HEK293T (cell line): Measurements from ENCODE around the gene CALD1.
A peak's percentile ranks its signal among the peaks of the same experiment; 100 is the strongest.

Experiments
- CTCF ChIA-PET: fragments of 350-600 bp; formaldehyde crosslinking; extraction: SDS; loops from one replicate; lab custom pipeline; 2021; ENCODE audit warnings: antibody characterized with exemption, inconsistent platforms; lab: Yijun Ruan, JAX
- POLR2A ChIA-PET: fragments of 350-600 bp; formaldehyde crosslinking; extraction: SDS; loops from one replicate; lab custom pipeline; 2020; ENCODE audit warnings: antibody characterized with exemption, inconsistent platforms; lab: Yijun Ruan, JAX
- DNase-seq: peaks from one replicate; pipeline ENCODE4 v3.0.0; 2012; ENCODE audit warnings: mixed read lengths; ENCODE audit errors: extremely low spot score
- ARNT ChIP-seq: fragments of 450-650 bp; IDR thresholded peaks from 2 replicates; pipeline ENCODE4 v1.6.1; 2017; ENCODE audit warnings: mild to moderate bottlenecking
- BHLHE40 ChIP-seq: fragments of 450-650 bp; IDR thresholded peaks from 2 replicates; pipeline ENCODE4 v1.6.1; 2016; ENCODE audit warnings: mild to moderate bottlenecking, moderate library complexity, borderline replicate concordance
- CTBP1 ChIP-seq: fragments of 450-650 bp; IDR thresholded peaks from 2 replicates; pipeline ENCODE4 v1.6.1; 2016; ENCODE audit warnings: borderline replicate concordance
- ELF4 ChIP-seq: fragments of 450-650 bp; IDR thresholded peaks from 2 replicates; pipeline ENCODE4 v1.6.1; 2017; ENCODE audit warnings: antibody characterized with exemption
- FOXA1 ChIP-seq: fragments of 450-650 bp; IDR thresholded peaks from 2 replicates; pipeline ENCODE4 v1.6.1; 2016; ENCODE audit warnings: mild to moderate bottlenecking
- FOXK2 ChIP-seq: fragments of 450-650 bp; IDR thresholded peaks from 2 replicates; pipeline ENCODE4 v1.6.1; 2016; ENCODE audit warnings: mild to moderate bottlenecking
- FOXM1 ChIP-seq: fragments of 450-650 bp; IDR thresholded peaks from 2 replicates; pipeline ENCODE4 v1.6.1; 2017; ENCODE audit warnings: mild to moderate bottlenecking, borderline replicate concordance
- HDGF ChIP-seq: fragments of 450-650 bp; IDR thresholded peaks from 2 replicates; pipeline ENCODE4 v1.6.1; 2017; ENCODE audit warnings: antibody characterized with exemption, borderline replicate concordance
- L3MBTL2 ChIP-seq: fragments of 450-650 bp; conservative IDR thresholded peaks from 2 replicates; pipeline ENCODE4 v1.6.1; 2016; ENCODE audit warnings: mild to moderate bottlenecking
- LEF1 ChIP-seq: fragments of 450-650 bp; IDR thresholded peaks from 2 replicates; pipeline ENCODE4 v1.6.1; 2017; ENCODE audit warnings: mild to moderate bottlenecking, borderline replicate concordance
- NFRKB ChIP-seq: fragments of 450-650 bp; IDR thresholded peaks from 2 replicates; pipeline ENCODE4 v1.6.1; 2016; ENCODE audit warnings: mild to moderate bottlenecking, moderate library complexity
- PKNOX1 ChIP-seq: fragments of 450-650 bp; IDR thresholded peaks from 2 replicates; pipeline ENCODE4 v1.6.1; 2016
- SP1 ChIP-seq: fragments of 450-650 bp; IDR thresholded peaks from 2 replicates; pipeline ENCODE4 v1.6.1; 2017
- SUZ12 ChIP-seq: fragments of 450-650 bp; IDR thresholded peaks from 2 replicates; pipeline ENCODE4 v1.6.1; 2016; ENCODE audit warnings: mild to moderate bottlenecking
- TARDBP ChIP-seq: fragments of 450-650 bp; IDR thresholded peaks from 2 replicates; pipeline ENCODE4 v1.6.1; 2016
- ZNF384 ChIP-seq: fragments of 450-650 bp; IDR thresholded peaks from 2 replicates; pipeline ENCODE4 v1.6.1; 2016

The CALD1 gene

GRCh38 chr7:134886353-134887057, 107.1 kb downstream of the CALD1 start:
- ChIA-PET CTCF (no interaction called here), POLR2A (interaction anchor here (1.1 to 1.9 kb wide), 2 partner anchors 12 to 99 kb away, joined by 3 to 4 read pairs; partner anchors contain the start of gene AGBL3)

GRCh38 chr7:134887523-134887922, 108.1 kb downstream of the CALD1 start:
- ChIA-PET CTCF (no interaction called here), POLR2A (interaction anchor here (1.9 kb wide), 1 partner anchor 98 kb away, joined by 4 read pairs; the partner anchor contains the start of gene AGBL3)
- DNase-seq: no peak
- TF ChIP-seq TARDBP (no peak), ZNF384 (no peak), SUZ12 (no peak), CTBP1 (no peak), HDGF (no peak), ARNT (no peak), FOXK2 (no peak), PKNOX1 (no peak), FOXM1 (no peak), NFRKB (no peak), SP1 (no peak), FOXA1 (no peak), LEF1 (no peak), ELF4 (no peak), BHLHE40 (no peak), L3MBTL2 (no peak)

More at GRCh38 chr7:134886353-134887057, 107.1 kb downstream of the CALD1 start:
- DNase-seq: no peak
- TF ChIP-seq FOXK2 (no peak), NFRKB (no peak), BHLHE40 (no peak), ZNF384 (no peak), HDGF (no peak), FOXA1 (no peak), LEF1 (no peak), L3MBTL2 (no peak), SP1 (no peak), TARDBP (no peak), ELF4 (no peak), ARNT (no peak), SUZ12 (no peak), CTBP1 (no peak)

GRCh38 chr7:134888141-134888740, 108.8 kb downstream of the CALD1 start:
- no peak for TF ChIP-seq TARDBP
- no peak for TF ChIP-seq FOXA1
- no peak for TF ChIP-seq ZNF384
- no peak for TF ChIP-seq ARNT
- TF ChIP-seq L3MBTL2: no peak
- DNase-seq: no peak
- ChIA-PET CTCF (interaction anchor here (1.2 kb wide), 1 partner anchor 9 kb away, joined by 3 read pairs; no protein-coding TSS in a partner anchor), POLR2A (no interaction called here)

GRCh38 chr7:134890246-134891240, 111.1 kb downstream of the CALD1 start:
- CTCF ChIA-PET: interaction anchor here (0.6 to 0.7 kb wide), 3 partner anchors 17 to 515 kb away, joined by 3 to 11 read pairs (median 3); no protein-coding TSS in a partner anchor

GRCh38 chr7:134891262-134891695, 111.8 kb downstream of the CALD1 start:
- DNase-seq: peak; percentile 89
- CTCF ChIA-PET: interaction anchor here (0.6 to 0.7 kb wide), 3 partner anchors 18 to 515 kb away, joined by 3 to 11 read pairs (median 3); no protein-coding TSS in a partner anchor
- TF ChIP-seq HDGF (no peak), L3MBTL2 (peak; percentile 93), CTBP1 (0 out of 2 replicates have a peak, but pooled peaks have one; percentile 33), ARNT (no peak), SUZ12 (no peak), TARDBP (no peak), FOXA1 (no peak), ZNF384 (peak; percentile 93)
- POLR2A ChIA-PET: interaction anchor here (0.6 to 1.3 kb wide), 5 partner anchors 95 to 280 kb away, joined by 3 to 4 read pairs (median 3); partner anchors contain the start of genes AGBL3, BPGM and CYREN

More at GRCh38 chr7:134890246-134891240, 111.1 kb downstream of the CALD1 start:
- DNase-seq: no peak
- POLR2A ChIA-PET: interaction anchor here (0.6 to 1.3 kb wide), 6 partner anchors 96 to 280 kb away, joined by 3 to 4 read pairs (median 3); partner anchors contain the start of genes AGBL3, BPGM and CYREN
- no peak for TF ChIP-seq TARDBP
- no peak for TF ChIP-seq FOXA1
- TF ChIP-seq ARNT: no peak
- TF ChIP-seq PKNOX1: no peak
- TF ChIP-seq ELF4: no peak
- TF ChIP-seq SUZ12: no peak
- TF ChIP-seq FOXM1: no peak
